Skin epidermis (tissue), 12 donors: ENCODE data around the gene GRM7.
A peak's percentile ranks its signal among the peaks of the same experiment; 100 is the strongest.
"Not testable (repeated sequence)": the region's sequence is repeated elsewhere in the genome, so short reads cannot be mapped to it uniquely, and the experiment has no call there.

Source experiments
- H3K27ac ChIP-seq, 21 experiments: fragments of 200-600 bp; sonication (generic) in 11 of 21; one replicate each; pipeline ENCODE4 v1.5.0; 2020; ENCODE audit warnings: mild to moderate bottlenecking in 3 of 21, inconsistent platforms in 2 of 21, moderate library complexity in 2 of 21
- H3K4me3 ChIP-seq, 7 experiments: fragments of 200-600 bp; sonication (generic) in 2 of 7; one replicate each; pipeline ENCODE4 v1.5.0; 2020; ENCODE audit warnings: inconsistent platforms in 2 of 7, mild to moderate bottlenecking in 2 of 7, moderate library complexity in 1 of 7

GRM7 gene

GRCh38 chr3:6860954-6861624 is at the start of gene GRM7:
Gene GRM7, plus strand, starts transcription at chr3:6861115.
- Histone ChIP-seq H3K27ac (no peak within 1 kb of the TSS), H3K4me3 (peak within 1 kb of the TSS in 3 of 7 experiments; percentile 18 to 25 (median 23))

GRCh38 chr3:6821411-6821810 is 39.5 kb upstream of the GRM7 start:
- no peak overlapping the region for H3K4me3 ChIP-seq
- no peak overlapping the region for H3K27ac ChIP-seq

- no peak overlapping the region for H3K27ac ChIP-seq
- no peak overlapping the region for H3K4me3 ChIP-seq
Measured at GRCh38 chr3:6825524-6825923, 35.4 kb upstream of the GRM7 start.

- no peak overlapping the region for H3K4me3 ChIP-seq
- no peak overlapping the region for H3K27ac ChIP-seq
Measured at GRCh38 chr3:6827453-6827852, 33.5 kb upstream of the GRM7 start.

- no peak overlapping the region for H3K27ac ChIP-seq
Measured at GRCh38 chr3:6844723-6845122, 16.2 kb upstream of the GRM7 start.

GRCh38 chr3:6854184-6854583 is 6.7 kb upstream of the GRM7 start:
- Histone ChIP-seq H3K27ac (no peak overlapping the region), H3K4me3 (no peak overlapping the region)

More at GRCh38 chr3:6844723-6845122, 16.2 kb upstream of the GRM7 start:
- H3K4me3 ChIP-seq, result no peak overlapping the region

GRCh38 chr3:6857510-6857909 is 3.4 kb upstream of the GRM7 start:
- H3K27ac ChIP-seq, result no peak overlapping the region
- no peak overlapping the region for H3K4me3 ChIP-seq

- H3K4me3 ChIP-seq, result peak overlapping the region in 2 of 7 experiments; percentile 23 to 25
- H3K27ac ChIP-seq, result no peak overlapping the region
Measured at GRCh38 chr3:6860149-6860953, 564 bp upstream of the GRM7 start.

- Histone ChIP-seq H3K4me3 (peak overlapping the region in 3 of 7 experiments; percentile 18 to 25 (median 23)), H3K27ac (no peak overlapping the region)
Measured at GRCh38 chr3:6861625-6862000, 698 bp downstream of the GRM7 start.

- no peak overlapping the region for H3K4me3 ChIP-seq
Measured at GRCh38 chr3:6862041-6862879, 1.3 kb downstream of the GRM7 start.

GRCh38 chr3:6862880-6863195 is 1.9 kb downstream of the GRM7 start:
- Histone ChIP-seq H3K27ac (no peak overlapping the region), H3K4me3 (no peak overlapping the region)

More at GRCh38 chr3:6862041-6862879, 1.3 kb downstream of the GRM7 start:
- no peak overlapping the region for H3K27ac ChIP-seq

- no peak overlapping the region for H3K27ac ChIP-seq
- H3K4me3 ChIP-seq, result no peak overlapping the region
Measured at GRCh38 chr3:6867269-6867668, 6.4 kb downstream of the GRM7 start.

GRCh38 chr3:6878731-6879130 is 17.8 kb downstream of the GRM7 start:
- H3K4me3 ChIP-seq, result no peak overlapping the region
- H3K27ac ChIP-seq, result no peak overlapping the region

- Histone ChIP-seq H3K4me3 (no peak overlapping the region), H3K27ac (no peak overlapping the region)
Measured at GRCh38 chr3:6912240-6912639, 51.3 kb downstream of the GRM7 start.

- no peak overlapping the region for H3K27ac ChIP-seq
- H3K4me3 ChIP-seq, result no peak overlapping the region
Measured at GRCh38 chr3:6915898-6916297, 55.0 kb downstream of the GRM7 start.

- Histone ChIP-seq H3K4me3 (no peak overlapping the region), H3K27ac (no peak overlapping the region)
Measured at GRCh38 chr3:6921066-6921465, 60.2 kb downstream of the GRM7 start.

GRCh38 chr3:6921876-6922275 is 61.0 kb downstream of the GRM7 start:
- no peak overlapping the region for H3K27ac ChIP-seq
- no peak overlapping the region for H3K4me3 ChIP-seq

GRCh38 chr3:6928064-6928463 is 67.1 kb downstream of the GRM7 start:
- Histone ChIP-seq H3K27ac (no peak overlapping the region), H3K4me3 (no peak overlapping the region)

- H3K27ac ChIP-seq, result no peak overlapping the region
- no peak overlapping the region for H3K4me3 ChIP-seq
Measured at GRCh38 chr3:6929918-6930317, 69.0 kb downstream of the GRM7 start.

- not testable (repeated sequence) for H3K27ac ChIP-seq, H3K4me3 ChIP-seq
Measured at GRCh38 chr3:6935418-6935817, 74.5 kb downstream of the GRM7 start.

GRCh38 chr3:6935970-6936369 is 75.1 kb downstream of the GRM7 start:
- Histone ChIP-seq H3K27ac (no peak overlapping the region), H3K4me3 (no peak overlapping the region)
